IMR-90 (cell line): ENCODE measurements around the gene PRR29. TPM values are rescaled to one million over a fixed set of nuclear protein-coding genes. Genes with fewer than 3 reads are reported as not detected.

Experiments used
- ATAC-seq: fragments of 200-7000 bp; cut with Tn5 transposase; 2 replicates; pipeline ENCODE4 v1.9.1; 2020; ENCODE audit warnings: low read depth, mild to moderate bottlenecking, moderate library complexity
- BruUV-seq: library from RNA; stranded (reverse); fragments of 400-500 nt; replicated peaks from 2 replicates; lab custom pipeline; 2021; lab: Mats Ljungman, UMichigan
- CTCF ChIA-PET: fragments of 300-600 bp; formaldehyde crosslinking; extraction: SDS; loops from one replicate; lab custom pipeline; 2021; ENCODE audit warnings: antibody characterized with exemption; lab: Yijun Ruan, JAX
- POLR2A ChIA-PET: fragments of 300-600 bp; sonication (Branson Sonifier 250); formaldehyde crosslinking; loops from one replicate; lab custom pipeline; 2022; ENCODE audit warnings: antibody characterized with exemption; ENCODE audit not compliant: unreplicated experiment; lab: Charles Lee
- DNase-seq: peaks from one replicate; pipeline ENCODE4 v3.0.0; 2013
- H2AFZ ChIP-seq: replicated peaks from 2 replicates; pipeline ENCODE3; 2013; ENCODE audit warnings: low read length, mild to moderate bottlenecking; ENCODE audit not compliant: poor library complexity
- H2AK5ac ChIP-seq: 2 replicates; pipeline ENCODE4 v1.6.1; 2013; ENCODE audit warnings: low read depth, low read length, inconsistent platforms
- H2AK9ac ChIP-seq: replicated peaks from 2 replicates; pipeline ENCODE3; 2013; ENCODE audit warnings: mild to moderate bottlenecking, low read depth, low read length, moderate library complexity; ENCODE audit not compliant: poor library complexity
- H2BK120ac ChIP-seq: 2 replicates; pipeline ENCODE4 v1.6.1; 2013; ENCODE audit warnings: low read depth, low read length, inconsistent platforms
- H2BK15ac ChIP-seq: 3 replicates; pipeline ENCODE4 v1.6.1; 2013; ENCODE audit warnings: low read depth, low read length, inconsistent platforms
- H2BK20ac ChIP-seq: 2 replicates; pipeline ENCODE4 v1.6.1; 2013; ENCODE audit warnings: low read depth, mild to moderate bottlenecking, inconsistent platforms, low read length, moderate library complexity
- H2BK5ac ChIP-seq: 2 replicates; pipeline ENCODE4 v1.6.1; 2013; ENCODE audit warnings: mild to moderate bottlenecking, low read depth, low read length, inconsistent platforms; ENCODE audit not compliant: poor library complexity, severe bottlenecking
- H3K14ac ChIP-seq: replicated peaks from 2 replicates; pipeline ENCODE4 v1.6.1; 2013; ENCODE audit warnings: low read depth, low read length, inconsistent platforms
- H3K18ac ChIP-seq: 2 replicates; pipeline ENCODE4 v1.6.1; 2013; ENCODE audit warnings: low read depth, low read length, control low read depth
- H3K23ac ChIP-seq: 2 replicates; pipeline ENCODE4 v1.6.1; 2013; ENCODE audit warnings: low read depth, low read length, inconsistent platforms
- H3K27ac ChIP-seq: 2 replicates; pipeline ENCODE4 v1.5.1; 2013; ENCODE audit warnings: mild to moderate bottlenecking, control low read depth, low read length; ENCODE audit not compliant: insufficient read depth
- H3K27me3 ChIP-seq: 2 replicates; pipeline ENCODE4 v1.6.1; 2013; ENCODE audit warnings: low read length; ENCODE audit not compliant: control insufficient read depth, insufficient read depth
- H3K36me3 ChIP-seq: 2 replicates; pipeline ENCODE4 v1.6.1; 2013; ENCODE audit warnings: low read length, mixed read lengths; ENCODE audit not compliant: control insufficient read depth, insufficient read depth
- H3K4ac ChIP-seq: 2 replicates; pipeline ENCODE4 v1.6.1; 2013; ENCODE audit warnings: low read depth, low read length, inconsistent platforms
- H3K4me1 ChIP-seq: 2 replicates; pipeline ENCODE4 v1.6.1; 2013; ENCODE audit warnings: low read length, mixed read lengths; ENCODE audit not compliant: control insufficient read depth, insufficient read depth
- H3K4me2 ChIP-seq: 2 replicates; pipeline ENCODE4 v1.6.1; 2013; ENCODE audit warnings: low read depth, mild to moderate bottlenecking, control low read depth, low read length, moderate library complexity
- H3K4me3 ChIP-seq: 2 replicates; pipeline ENCODE4 v1.5.1; 2013; ENCODE audit warnings: low read depth, mild to moderate bottlenecking, control low read depth, low read length, moderate library complexity; ENCODE audit not compliant: insufficient read depth
- H3K56ac ChIP-seq: 2 replicates; pipeline ENCODE4 v1.6.1; 2013; ENCODE audit warnings: low read length, inconsistent platforms; ENCODE audit not compliant: insufficient read depth; ENCODE audit errors: extremely low read depth
- H3K79me1 ChIP-seq, 2 experiments: 2 replicates each; pipeline ENCODE4 v1.6.1; 2013; ENCODE audit warnings: low read length in 2 of 2, inconsistent platforms in 1 of 2, low read depth in 1 of 2
- H3K9ac ChIP-seq: 2 replicates; pipeline ENCODE4 v1.6.1; 2013; ENCODE audit warnings: low read depth, low read length, control low read depth
- H3K9me1 ChIP-seq: 2 replicates; pipeline ENCODE4 v1.6.1; 2013; ENCODE audit warnings: low read length, inconsistent platforms; ENCODE audit not compliant: insufficient read depth
- H3K9me3 ChIP-seq: 2 replicates; pipeline ENCODE4 v1.6.1; 2013; ENCODE audit warnings: low read length; ENCODE audit not compliant: control insufficient read depth, insufficient read depth
- H4K20me1 ChIP-seq: 2 replicates; pipeline ENCODE4 v1.6.1; 2013; ENCODE audit warnings: low read length, inconsistent platforms; ENCODE audit not compliant: insufficient read depth
- H4K5ac ChIP-seq: 2 replicates; pipeline ENCODE4 v1.6.1; 2013; ENCODE audit warnings: mild to moderate bottlenecking, low read depth, low read length, control low read depth
- H4K8ac ChIP-seq, 2 experiments: 2 replicates each; pipeline ENCODE4 v1.6.1; 2013; ENCODE audit warnings: low read depth in 2 of 2, low read length in 2 of 2, control low read depth in 1 of 2, inconsistent platforms in 1 of 2
- H4K91ac ChIP-seq: 2 replicates; pipeline ENCODE4 v1.6.1; 2013; ENCODE audit warnings: low read depth, low read length, inconsistent platforms; ENCODE audit not compliant: insufficient read depth
- BHLHE40 ChIP-seq: fragments of 150-350 bp; IDR thresholded peaks from 2 replicates; pipeline ENCODE4 v1.6.1; 2016; ENCODE audit warnings: mild to moderate bottlenecking, low read depth, low read length
- CEBPB ChIP-seq: IDR thresholded peaks from 2 replicates; pipeline ENCODE4 v1.6.1; 2012; ENCODE audit warnings: low read depth, low read length, improper control_type of control experiment
- CHD1 ChIP-seq: IDR thresholded peaks from 2 replicates; pipeline ENCODE4 v1.6.1; 2012; ENCODE audit warnings: low read depth, low read length, improper control_type of control experiment
- CTCF ChIP-seq: conservative IDR thresholded peaks from 2 replicates; pipeline ENCODE4 v1.5.1; 2012; ENCODE audit warnings: mild to moderate bottlenecking, low read depth, low read length, improper control_type of control experiment
- ELK1 ChIP-seq: fragments of 150-350 bp; IDR thresholded peaks from 2 replicates; pipeline ENCODE4 v1.6.1; 2016; ENCODE audit warnings: low read depth, mild to moderate bottlenecking, low read length, moderate library complexity, borderline replicate concordance
- FOS ChIP-seq: fragments of 150-350 bp; IDR thresholded peaks from 2 replicates; pipeline ENCODE4 v1.6.1; 2016; ENCODE audit warnings: low read depth, low read length
- MAFK ChIP-seq: IDR thresholded peaks from 2 replicates; pipeline ENCODE4 v1.6.1; 2012; ENCODE audit warnings: low read depth, low read length, improper control_type of control experiment
- MAZ ChIP-seq: IDR thresholded peaks from 2 replicates; pipeline ENCODE4 v1.6.1; 2012; ENCODE audit warnings: low read depth, mild to moderate bottlenecking, low read length, improper control_type of control experiment, moderate library complexity, borderline replicate concordance
- MXI1 ChIP-seq: IDR thresholded peaks from 2 replicates; pipeline ENCODE4 v1.6.1; 2012; ENCODE audit warnings: low read depth, mild to moderate bottlenecking, low read length, moderate library complexity, borderline replicate concordance
- NFE2L2 ChIP-seq: fragments of 150-350 bp; IDR thresholded peaks from 2 replicates; pipeline ENCODE4 v1.6.1; 2016; ENCODE audit warnings: low read depth, mild to moderate bottlenecking, low read length
- POLR2A ChIP-seq: IDR thresholded peaks from 2 replicates; pipeline ENCODE4 v1.6.1; 2012; ENCODE audit warnings: mild to moderate bottlenecking, low read depth, low read length
- RAD21 ChIP-seq: IDR thresholded peaks from 2 replicates; pipeline ENCODE4 v1.6.1; 2012; ENCODE audit warnings: low read length, improper control_type of control experiment
- RCOR1 ChIP-seq: IDR thresholded peaks from 2 replicates; pipeline ENCODE4 v1.6.1; 2012; ENCODE audit warnings: mild to moderate bottlenecking, low read length, improper control_type of control experiment; ENCODE audit not compliant: insufficient replicate concordance
- RFX5 ChIP-seq: IDR thresholded peaks from 2 replicates; pipeline ENCODE4 v1.8.0; 2012; ENCODE audit warnings: low read depth, mild to moderate bottlenecking, low read length, moderate library complexity
- SMC3 ChIP-seq: fragments of 150-350 bp; IDR thresholded peaks from 2 replicates; pipeline ENCODE4 v1.6.1; 2016; ENCODE audit warnings: low read depth, mild to moderate bottlenecking, antibody characterized with exemption, low read length, moderate library complexity
- USF2 ChIP-seq: fragments of 150-350 bp; IDR thresholded peaks from 2 replicates; pipeline ENCODE4 v1.6.1; 2017; ENCODE audit warnings: mild to moderate bottlenecking, antibody characterized with exemption, low read length, low read depth
- WGBS, 2 experiments: methylation state at CpG; one replicate each; pipeline versions ENCODE4 v1.1.5 to v1.1.7; 2013; ENCODE audit warnings: missing lambda C conversion rate in 2 of 2; ENCODE audit not compliant: insufficient read length in 1 of 2; ENCODE audit errors: extremely low coverage in 2 of 2; 5-methylcytosine and 5-hydroxymethylcytosine counted together
- dilution Hi-C: fragments of 300-500 bp; cut with HindIII; formaldehyde crosslinking; loops from one replicate; pipeline ENCODE4 v1.14.3; 2018; ENCODE audit warnings: low sequenced_read_pairs; ENCODE audit not compliant: unreplicated experiment
- in situ Hi-C: fragments of 300-500 bp; cut with MboI; formaldehyde crosslinking; loops from 3 replicates; pipeline ENCODE4 v1.14.3; 2019; ENCODE audit warnings: low sequenced_read_pairs, inconsistent platforms, mixed read lengths
- intact Hi-C: fragments of 100-400 bp; cut with micrococcal nuclease; formaldehyde crosslinking; loops from 2 replicates; pipeline ENCODE4 v1.10.0; 2022
- polyA plus RNA-seq, 3 experiments: library from polyadenylated mRNA; depleted of rRNA; stranded (reverse); fragments of >200 nt; gene quantifications; 2 replicates each; pipeline ENCODE4 v1.2.3, GENCODE V29; 2012; ENCODE audit warnings: low replicate concordance in 1 of 3
- total RNA-seq: library from RNA; depleted of rRNA; stranded (reverse); fragments of >200 nt; gene quantifications from 2 replicates; pipeline ENCODE4 v1.2.3, GENCODE V29; 2012

PRR29 gene
- total and polyA plus RNA-seq, 2 of the 4 experiments (the other 2 are of a cell fraction) = under 0.01 to 0.17 TPM

GRCh38 chr17:63963123-63963522, 35.0 kb upstream of the PRR29 start:
- no peak overlapping the region for H2BK15ac ChIP-seq
- in situ Hi-C loops = no loop called here
- H3K4me3 ChIP-seq = no peak overlapping the region
- no peaks in the 10 kb centered on the region for H3K9me3 ChIP-seq
- no peak overlapping the region for H3K4me2 ChIP-seq
- no peak overlapping the region for H4K5ac ChIP-seq
- H2AK9ac ChIP-seq = no peak overlapping the region
- no peaks in the 10 kb centered on the region for H3K36me3 ChIP-seq
- no peak for TF ChIP-seq MAZ
- TF ChIP-seq MAFK = no peak
- no peak for TF ChIP-seq FOS
- TF ChIP-seq NFE2L2 = no peak
- no peak for TF ChIP-seq MXI1
- TF ChIP-seq USF2 = no peak
- no peak for TF ChIP-seq POLR2A
- no peak for TF ChIP-seq CTCF
- no peak for TF ChIP-seq SMC3
- TF ChIP-seq ELK1 = no peak
- TF ChIP-seq BHLHE40 = no peak
- no peak for TF ChIP-seq RFX5
- TF ChIP-seq RCOR1 = no peak
- no peak for TF ChIP-seq CHD1
- no peak for TF ChIP-seq RAD21
- no peak for TF ChIP-seq CEBPB
- no peak overlapping the region for H2BK20ac ChIP-seq
- H3K4ac ChIP-seq = no peak overlapping the region
- CTCF ChIA-PET = no interaction called here
- peaks cover 6% of the 10 kb centered on the region; the same call in 1 of the 2 replicates for H3K9me1 ChIP-seq
- ATAC-seq (no peak), DNase-seq (no peak)
- H3K27me3 ChIP-seq = peaks cover 27% of the 10 kb centered on the region
- no peaks in the 10 kb centered on the region for H3K79me1 ChIP-seq
- no peak overlapping the region for H2AFZ ChIP-seq
- intact Hi-C loops = no loop called here
- no peak overlapping the region for H2BK5ac ChIP-seq
- H4K20me1 ChIP-seq = no peaks in the 10 kb centered on the region
- no peaks in the 10 kb centered on the region for H3K4me1 ChIP-seq
- H4K8ac ChIP-seq = no peak overlapping the region
- H2AK5ac ChIP-seq = no peak overlapping the region
- BruUV-seq = no TSS peak
- no peak overlapping the region for H4K91ac ChIP-seq
- no peak overlapping the region for H3K9ac ChIP-seq
- H3K23ac ChIP-seq = no peak overlapping the region
- H3K27ac ChIP-seq = no peak overlapping the region
- H3K14ac ChIP-seq = no peak overlapping the region
- no peak overlapping the region for H3K18ac ChIP-seq
- no peak overlapping the region for H3K56ac ChIP-seq
- dilution Hi-C loops = no loop called here
- no peak overlapping the region for H2BK120ac ChIP-seq
- WGBS, 2 experiments = no CpG with 5 or more reads among the region's 4 CpGs
- POLR2A ChIA-PET = no interaction called here
